ENCODE measurements around the gene DAGLA. TPM values are rescaled to one million over a fixed set of nuclear protein-coding genes. Genes with fewer than 3 reads are reported as not detected.

DAGLA gene
- total and polyA plus RNA-seq, 2 donors from 2014 or later: 1.4 to 3.9 TPM

GRCh38 chr11:61780581-61781162 lies 100.5 kb downstream of the DAGLA start:
- Histone ChIP-seq H3K4me1 (ENCODE audit: control insufficient read depth in 2 of 3, insufficient read depth in 2 of 3, low read depth in 1 of 3, low read length in 3 of 3) (peaks cover 0 to 2% (median 0%) of the 10 kb centered on the region in 3 donors), H3K27me3 (ENCODE audit: control insufficient read depth, insufficient read depth, low read length) (no peaks in the 10 kb centered on the region), H3K9me3 (ENCODE audit: control insufficient read depth in 2 of 3, insufficient read depth in 1 of 3, low read length in 3 of 3) (no peaks in the 10 kb centered on the region), H3K4me3 (ENCODE audit: low read length in 3 of 3) (no peak overlapping the region), H3K36me3 (ENCODE audit: control insufficient read depth in 2 of 3, insufficient read depth in 3 of 3, low read length in 3 of 3) (peaks cover 0 to 12% (median 0%) of the 10 kb centered on the region in 3 donors), H3K9ac (ENCODE audit: low read length in 3 of 3) (no peak overlapping the region), H3K27ac (ENCODE audit: low read depth in 2 of 2, low read length in 2 of 2) (no peak overlapping the region)
- intact Hi-C loops (cut with DNase I): no loop called here
- TF ChIP-seq CTCF (IDR thresholded peaks at IDR 0.05; ENCODE audit: borderline replicate concordance, extremely low read depth, insufficient read depth): no peak
- FAIRE-seq (no peak), DNase-seq (peak in 1 of 5 donors; percentile 52)

DNA sequence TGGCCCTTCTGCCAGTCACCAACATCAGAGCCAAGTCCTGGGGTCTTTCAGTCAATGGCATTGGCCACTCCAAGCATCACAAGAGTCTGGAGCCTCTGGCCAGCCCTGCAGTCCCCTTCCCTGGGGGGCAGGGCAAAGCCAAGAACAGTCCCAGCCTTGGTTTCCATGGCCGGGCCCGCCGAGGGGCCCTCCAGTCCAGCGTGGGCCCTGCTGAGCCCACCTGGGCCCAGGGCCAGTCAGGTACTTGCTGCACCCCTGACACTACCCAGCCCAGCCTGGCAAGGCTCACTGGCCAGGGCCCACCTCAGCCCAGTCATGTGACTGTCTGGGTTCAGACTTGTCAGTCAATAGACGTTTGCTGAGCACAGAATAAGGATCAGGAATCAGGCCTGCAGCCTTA lies 101.4 kb downstream of the DAGLA start:
- no peak for FAIRE-seq

DNA sequence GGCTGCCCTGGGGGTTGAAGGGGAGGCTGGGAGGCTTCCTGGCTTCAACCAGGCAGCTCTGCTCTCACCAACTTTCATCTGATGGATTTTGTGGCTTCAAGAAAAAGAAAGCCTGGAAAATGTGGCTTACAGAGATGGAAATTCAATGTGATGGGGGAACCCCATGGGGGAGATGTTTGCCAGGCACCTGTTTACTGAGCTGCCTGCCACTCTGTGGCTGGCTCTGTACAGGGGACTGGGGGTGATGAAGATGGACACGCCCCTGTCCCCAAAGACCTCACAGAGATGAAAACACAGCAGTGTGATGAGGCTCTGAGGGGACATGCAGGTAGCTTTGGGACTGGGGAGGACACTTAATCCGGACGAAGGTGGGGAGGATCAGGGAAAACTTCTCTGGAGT lies 102.1 kb downstream of the DAGLA start:
- no peak overlapping the region for H3K9ac ChIP-seq (ENCODE audit: low read length in 3 of 3)
- no peak for TF ChIP-seq CTCF (IDR thresholded peaks at IDR 0.05; ENCODE audit: borderline replicate concordance, extremely low read depth, insufficient read depth)
- H3K4me1 ChIP-seq (ENCODE audit: control insufficient read depth in 2 of 3, insufficient read depth in 2 of 3, low read depth in 1 of 3, low read length in 3 of 3): no peaks in the 10 kb centered on the region
- no peak overlapping the region for H3K27ac ChIP-seq (ENCODE audit: low read depth in 2 of 2, low read length in 2 of 2)
- H3K36me3 ChIP-seq (ENCODE audit: control insufficient read depth in 2 of 3, insufficient read depth in 3 of 3, low read length in 3 of 3): peaks cover 0 to 18% (median 6%) of the 10 kb centered on the region in 3 donors
- no peak for DNase-seq
- no peaks in the 10 kb centered on the region for H3K27me3 ChIP-seq (ENCODE audit: control insufficient read depth, insufficient read depth, low read length)
- FAIRE-seq: no peak
- H3K4me3 ChIP-seq (ENCODE audit: low read length in 3 of 3): no peak overlapping the region
- H3K9me3 ChIP-seq (ENCODE audit: control insufficient read depth in 2 of 3, insufficient read depth in 1 of 3, low read length in 3 of 3): no peaks in the 10 kb centered on the region
- intact Hi-C loops (cut with DNase I): no loop called here

More for the DNA sequence above, 101.4 kb downstream of the DAGLA start:
- intact Hi-C loops (cut with DNase I): no loop called here
- no peak overlapping the region for H3K27ac ChIP-seq (ENCODE audit: low read depth in 2 of 2, low read length in 2 of 2)
- no peaks in the 10 kb centered on the region for H3K9me3 ChIP-seq (ENCODE audit: control insufficient read depth in 2 of 3, insufficient read depth in 1 of 3, low read length in 3 of 3)
- no peak for TF ChIP-seq CTCF (IDR thresholded peaks at IDR 0.05; ENCODE audit: borderline replicate concordance, extremely low read depth, insufficient read depth)
- peak in 1 of 5 donors; percentile 39 for DNase-seq
- peaks cover 0 to 2% (median 0%) of the 10 kb centered on the region in 3 donors for H3K4me1 ChIP-seq (ENCODE audit: control insufficient read depth in 2 of 3, insufficient read depth in 2 of 3, low read depth in 1 of 3, low read length in 3 of 3)
- no peak overlapping the region for H3K9ac ChIP-seq (ENCODE audit: low read length in 3 of 3)
- H3K4me3 ChIP-seq (ENCODE audit: low read length in 3 of 3): no peak overlapping the region
- H3K36me3 ChIP-seq (ENCODE audit: control insufficient read depth in 2 of 3, insufficient read depth in 3 of 3, low read length in 3 of 3): peaks cover 0 to 12% (median 0%) of the 10 kb centered on the region in 3 donors
- no peaks in the 10 kb centered on the region for H3K27me3 ChIP-seq (ENCODE audit: control insufficient read depth, insufficient read depth, low read length)

All from kidney (tissue), 14 donors.